A673 (cell line): ENCODE data around the gene RHEB. TPM values are rescaled to one million over a fixed set of nuclear protein-coding genes. Genes with fewer than 3 reads are reported as not detected.

Experiments used
- BruUV-seq: library from RNA; stranded (reverse); fragments of 400-500 nt; replicated peaks from 2 replicates; lab custom pipeline; 2021; lab: Mats Ljungman, UMichigan
- CTCF ChIA-PET: fragments of 300-600 bp; sonication (Branson Sonifier 250); formaldehyde crosslinking; loops from one replicate; lab custom pipeline; 2022; ENCODE audit warnings: antibody characterized with exemption; lab: Charles Lee
- POLR2A ChIA-PET: fragments of 300-600 bp; sonication (Branson Sonifier 250); formaldehyde crosslinking; loops from one replicate; lab custom pipeline; 2022; ENCODE audit warnings: antibody characterized with exemption; ENCODE audit not compliant: low non-redundant PET; lab: Charles Lee
- DNase-seq: peaks from one replicate; pipeline ENCODE4 v3.0.0-alpha.2; 2015; ENCODE audit warnings: low spot score
- H3K27ac ChIP-seq: fragments of 200-600 bp; sonication (generic); 2 replicates; pipeline ENCODE4 v1.5.1; 2016; ENCODE audit warnings: mixed run types, low read depth, mild to moderate bottlenecking, mixed read lengths, antibody characterized with exemption, low read length; ENCODE audit not compliant: poor library complexity, severe bottlenecking
- H3K27me3 ChIP-seq: fragments of 200-600 bp; sonication (generic); replicated peaks from 2 replicates; pipeline ENCODE4 v1.6.1; 2017; ENCODE audit warnings: mixed run types, low read depth, mild to moderate bottlenecking, mixed read lengths, antibody characterized with exemption, low read length; ENCODE audit not compliant: insufficient read depth, poor library complexity
- H3K36me3 ChIP-seq: fragments of 200-600 bp; sonication (generic); 2 replicates; pipeline ENCODE4 v1.6.1; 2016; ENCODE audit warnings: mixed run types, mild to moderate bottlenecking, mixed read lengths, antibody characterized with exemption, low read length; ENCODE audit not compliant: insufficient read depth, poor library complexity, severe bottlenecking
- H3K4me1 ChIP-seq: fragments of 200-600 bp; sonication (generic); 2 replicates; pipeline ENCODE4 v1.6.1; 2017; ENCODE audit warnings: mixed run types, mild to moderate bottlenecking, mixed read lengths, antibody characterized with exemption, low read length; ENCODE audit not compliant: insufficient read depth, poor library complexity, severe bottlenecking
- H3K4me3 ChIP-seq: fragments of 200-600 bp; sonication (generic); 2 replicates; pipeline ENCODE4 v1.5.1; 2016; ENCODE audit warnings: low read depth, mixed run types, mild to moderate bottlenecking, mixed read lengths, low read length; ENCODE audit not compliant: poor library complexity, severe bottlenecking
- H3K9me3 ChIP-seq: fragments of 200-600 bp; sonication (generic); 2 replicates; pipeline ENCODE4 v1.6.1; 2016; ENCODE audit warnings: mixed run types, low read depth, mild to moderate bottlenecking, mixed read lengths, antibody characterized with exemption, low read length; ENCODE audit not compliant: poor library complexity, severe bottlenecking
- EZH2 ChIP-seq: fragments of 200-600 bp; sonication (generic); IDR thresholded peaks from 2 replicates; pipeline ENCODE4 v1.6.1; 2017; ENCODE audit warnings: borderline replicate concordance, low read depth, mild to moderate bottlenecking, mixed read lengths, antibody characterized with exemption, low read length; ENCODE audit not compliant: poor library complexity, severe bottlenecking
- intact Hi-C: fragments of 100-400 bp; cut with micrococcal nuclease; formaldehyde crosslinking; loops from one replicate; pipeline ENCODE4 v1.10.0; 2022; ENCODE audit not compliant: unreplicated experiment
- total RNA-seq: library from RNA; stranded (reverse); gene quantifications from 2 replicates; pipeline ENCODE4 v1.2.3, GENCODE V29; 2021
- TF ChIP-seq, protein P1 (sequence below): fragments of 300-800, 200-600 bp; sonication (generic); conservative IDR thresholded peaks from 2 replicates; pipeline ENCODE4 v1.5.1; 2017; ENCODE audit warnings: low read depth, mild to moderate bottlenecking, antibody characterized with exemption, low read length, moderate library complexity, mixed read lengths

Gene RHEB
- total RNA-seq, 1 experiment from 2014 or later, result 136 TPM

- ChIA-PET CTCF (interaction anchor here (0.6 kb wide), 1 partner anchor 56 kb away, joined by 3 read pairs; no protein-coding TSS in a partner anchor), POLR2A (no interaction called here)
- H3K9me3 ChIP-seq, result peaks cover 17% of the 10 kb centered on the region
- DNase-seq, result no peak
- no peaks in the 10 kb centered on the region for H3K4me1 ChIP-seq
- no peaks in the 10 kb centered on the region for H3K27me3 ChIP-seq
- H3K4me3 ChIP-seq, result no peak overlapping the region
- intact Hi-C loops, result no loop called here
- H3K27ac ChIP-seq, result no peak overlapping the region
- peaks cover 26% of the 10 kb centered on the region for H3K36me3 ChIP-seq
- TF ChIP-seq, protein P1, sequence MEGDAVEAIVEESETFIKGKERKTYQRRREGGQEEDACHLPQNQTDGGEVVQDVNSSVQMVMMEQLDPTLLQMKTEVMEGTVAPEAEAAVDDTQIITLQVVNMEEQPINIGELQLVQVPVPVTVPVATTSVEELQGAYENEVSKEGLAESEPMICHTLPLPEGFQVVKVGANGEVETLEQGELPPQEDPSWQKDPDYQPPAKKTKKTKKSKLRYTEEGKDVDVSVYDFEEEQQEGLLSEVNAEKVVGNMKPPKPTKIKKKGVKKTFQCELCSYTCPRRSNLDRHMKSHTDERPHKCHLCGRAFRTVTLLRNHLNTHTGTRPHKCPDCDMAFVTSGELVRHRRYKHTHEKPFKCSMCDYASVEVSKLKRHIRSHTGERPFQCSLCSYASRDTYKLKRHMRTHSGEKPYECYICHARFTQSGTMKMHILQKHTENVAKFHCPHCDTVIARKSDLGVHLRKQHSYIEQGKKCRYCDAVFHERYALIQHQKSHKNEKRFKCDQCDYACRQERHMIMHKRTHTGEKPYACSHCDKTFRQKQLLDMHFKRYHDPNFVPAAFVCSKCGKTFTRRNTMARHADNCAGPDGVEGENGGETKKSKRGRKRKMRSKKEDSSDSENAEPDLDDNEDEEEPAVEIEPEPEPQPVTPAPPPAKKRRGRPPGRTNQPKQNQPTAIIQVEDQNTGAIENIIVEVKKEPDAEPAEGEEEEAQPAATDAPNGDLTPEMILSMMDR, result no peak
- no peak for TF ChIP-seq EZH2
- no TSS peak for BruUV-seq
These were observed 58.4 kb downstream of the RHEB start for GRCh38 chr7:151461096-151461941.

- Histone ChIP-seq H3K36me3 (peaks cover 18% of the 10 kb centered on the region), H3K27me3 (no peaks in the 10 kb centered on the region), H3K4me3 (no peak overlapping the region), H3K4me1 (no peaks in the 10 kb centered on the region), H3K27ac (no peak overlapping the region), H3K9me3 (peaks cover 17% of the 10 kb centered on the region)
- ChIA-PET POLR2A (no interaction called here), CTCF (no interaction called here)
- intact Hi-C loops, result no loop called here
- TF ChIP-seq, protein P1, result no peak
- no peak for TF ChIP-seq EZH2
- DNase-seq, result no peak
- no TSS peak for BruUV-seq
These were observed 59.2 kb downstream of the RHEB start for GRCh38 chr7:151460474-151460855.

- TF ChIP-seq, protein P1, result peak; percentile 35
- TF ChIP-seq EZH2, result no peak
- POLR2A ChIA-PET, result no interaction called here
- intact Hi-C loops, result no loop called here
- H3K36me3 ChIP-seq, result peaks cover 12% of the 10 kb centered on the region
- H3K4me1 ChIP-seq, result no peaks in the 10 kb centered on the region
- H3K27me3 ChIP-seq, result no peaks in the 10 kb centered on the region
- no peak overlapping the region for H3K4me3 ChIP-seq
- CTCF ChIA-PET, result no interaction called here
- DNase-seq, result peak; percentile 50
- peaks cover 17% of the 10 kb centered on the region for H3K9me3 ChIP-seq
- BruUV-seq, result no TSS peak
- no peak overlapping the region for H3K27ac ChIP-seq
These were observed 59.8 kb downstream of the RHEB start for GRCh38 chr7:151459726-151460473.
